GM18907 (cell line): ENCODE measurements around the gene NDUFS1.
A peak's percentile ranks its signal among the peaks of the same experiment; 100 is the strongest.
"Not testable (repeated sequence)": the region's sequence is repeated elsewhere in the genome, so short reads cannot be mapped to it uniquely, and the experiment has no call there.

ENCODE experiments used
- ATAC-seq: cut with Tn5 transposase; IDR thresholded peaks from one replicate; pipeline ENCODE4 v1.9.1; 2021; ENCODE audit warnings: mild to moderate bottlenecking, moderate library complexity; ENCODE audit not compliant: unreplicated experiment

NDUFS1 gene

GRCh38 chr2:206163251-206163880, 4.1 kb upstream of the NDUFS1 start:
- no peak for ATAC-seq

GRCh38 chr2:206162401-206162800, 3.2 kb upstream of the NDUFS1 start:
- not testable (repeated sequence) for ATAC-seq

- ATAC-seq = no peak
These were observed 1.5 kb upstream of the NDUFS1 start for GRCh38 chr2:206160807-206161179.

- ATAC-seq = peak; percentile 57
These were observed 1.0 kb upstream of the NDUFS1 start for GRCh38 chr2:206160125-206160806.

- peak; percentile 21 for ATAC-seq
These were observed 490 bp downstream of the NDUFS1 start for GRCh38 chr2:206158563-206159345.

- not testable (repeated sequence) for ATAC-seq
These were observed 2.2 kb downstream of the NDUFS1 start for GRCh38 chr2:206157014-206157413.

GRCh38 chr2:206154197-206154596, 5.0 kb downstream of the NDUFS1 start:
- ATAC-seq = peak; percentile 59

- ATAC-seq = no peak
These were observed 8.6 kb downstream of the NDUFS1 start for GRCh38 chr2:206150631-206151030.

GRCh38 chr2:206150168-206150567, 9.1 kb downstream of the NDUFS1 start:
- no peak for ATAC-seq

- no peak for ATAC-seq
These were observed 9.9 kb downstream of the NDUFS1 start for GRCh38 chr2:206149330-206149729.

GRCh38 chr2:206145665-206146064, 13.6 kb downstream of the NDUFS1 start:
- no peak for ATAC-seq

- ATAC-seq = no peak
These were observed 14.9 kb downstream of the NDUFS1 start for GRCh38 chr2:206144383-206144782.

GRCh38 chr2:206143451-206143850, 15.8 kb downstream of the NDUFS1 start:
- no peak for ATAC-seq

GRCh38 chr2:206127656-206128055, 31.6 kb downstream of the NDUFS1 start:
- ATAC-seq = no peak

GRCh38 chr2:206125901-206126300, 33.3 kb downstream of the NDUFS1 start:
- ATAC-seq = no peak

- ATAC-seq = not testable (repeated sequence)
These were observed 36.7 kb downstream of the NDUFS1 start for GRCh38 chr2:206122569-206122968.

GRCh38 chr2:206116278-206116677, 43.0 kb downstream of the NDUFS1 start:
- no peak for ATAC-seq

- ATAC-seq = no peak
These were observed 44.1 kb downstream of the NDUFS1 start for GRCh38 chr2:206115026-206115578.

GRCh38 chr2:206112846-206113547, 46.2 kb downstream of the NDUFS1 start:
- no peak for ATAC-seq

GRCh38 chr2:206112108-206112507, 47.1 kb downstream of the NDUFS1 start:
- no peak for ATAC-seq

- ATAC-seq = no peak
These were observed 50.5 kb downstream of the NDUFS1 start for GRCh38 chr2:206108713-206109112.
